Stimulated activated naive B cell treated with anti-CD40 and anti-IgM and Interleukin-4, amounts not matched to agents 10 μg/mL and 1 μg/mL and 100 μg/mL, for 72 hours (primary cell): ENCODE results near the gene ANP32B.
"Not testable (repeated sequence)": the region's sequence is repeated elsewhere in the genome, so short reads cannot be mapped to it uniquely, and the experiment has no call there.

ENCODE experiments used
- ATAC-seq, 2 donors: fragments of 150-1000 bp; cut with Tn5 transposase; replicated peaks; 2 replicates each; pipeline ENCODE4 v1.10.0; 2021; ENCODE audit warnings: moderate library complexity in 1 of 2
- DNase-seq: peaks from one replicate; pipeline ENCODE4 v3.0.0; 2021
- H3K27ac Mint-ChIP-seq: one replicate; pipeline ENCODE4 v1.8.0; 2022; ENCODE audit warnings: mild to moderate bottlenecking, mixed read lengths
- H3K27me3 Mint-ChIP-seq, 2 donors: one replicate each; pipeline ENCODE4 v1.8.0; 2022; ENCODE audit warnings: mixed read lengths in 2 of 2
- H3K36me3 Mint-ChIP-seq, 2 donors: one replicate each; pipeline ENCODE4 v1.8.0; 2022; ENCODE audit warnings: mixed read lengths in 2 of 2, mild to moderate bottlenecking in 1 of 2
- H3K4me1 Mint-ChIP-seq, 2 donors: one replicate each; pipeline ENCODE4 v1.8.0; 2022; ENCODE audit warnings: mixed read lengths in 2 of 2, mild to moderate bottlenecking in 1 of 2
- H3K4me3 Mint-ChIP-seq, 2 donors: one replicate each; pipeline ENCODE4 v1.8.0; 2022; ENCODE audit warnings: mild to moderate bottlenecking in 2 of 2, mixed read lengths in 2 of 2, moderate library complexity in 1 of 2
- H3K9me3 Mint-ChIP-seq, 2 donors: one replicate each; pipeline ENCODE4 v1.8.0; 2022; ENCODE audit warnings: mixed read lengths in 2 of 2, mild to moderate bottlenecking in 1 of 2

The ANP32B gene

DNA sequence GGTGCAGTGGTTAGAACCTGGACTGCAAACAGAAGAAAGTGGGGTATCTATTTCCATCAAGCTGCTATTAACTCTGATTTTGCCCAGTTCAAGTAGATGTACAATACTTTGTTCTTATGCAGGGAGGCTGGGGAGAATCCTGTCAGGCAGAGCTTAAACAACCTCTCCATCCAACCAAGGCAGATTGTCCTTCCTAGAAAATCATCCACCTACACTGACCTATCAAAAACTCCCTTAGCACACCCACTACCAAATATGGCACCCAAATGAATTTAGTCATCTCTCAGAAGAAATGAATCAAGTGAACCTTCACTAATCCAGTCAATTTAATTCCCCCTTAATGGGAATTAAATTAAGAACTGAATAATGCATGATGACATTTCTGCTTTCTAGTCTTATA is 26.8 kb upstream of the ANP32B start:
- DNase-seq (no peak), ATAC-seq (no peak)
- no peak overlapping the region for H3K4me3 Mint-ChIP-seq
- H3K36me3 Mint-ChIP-seq: no peaks in the 10 kb centered on the region
- H3K9me3 Mint-ChIP-seq: no peaks in the 10 kb centered on the region
- H3K4me1 Mint-ChIP-seq: no peaks in the 10 kb centered on the region
- no peak overlapping the region for H3K27ac Mint-ChIP-seq
- H3K27me3 Mint-ChIP-seq: peaks cover 0 to 4% of the 10 kb centered on the region in 2 donors

DNA sequence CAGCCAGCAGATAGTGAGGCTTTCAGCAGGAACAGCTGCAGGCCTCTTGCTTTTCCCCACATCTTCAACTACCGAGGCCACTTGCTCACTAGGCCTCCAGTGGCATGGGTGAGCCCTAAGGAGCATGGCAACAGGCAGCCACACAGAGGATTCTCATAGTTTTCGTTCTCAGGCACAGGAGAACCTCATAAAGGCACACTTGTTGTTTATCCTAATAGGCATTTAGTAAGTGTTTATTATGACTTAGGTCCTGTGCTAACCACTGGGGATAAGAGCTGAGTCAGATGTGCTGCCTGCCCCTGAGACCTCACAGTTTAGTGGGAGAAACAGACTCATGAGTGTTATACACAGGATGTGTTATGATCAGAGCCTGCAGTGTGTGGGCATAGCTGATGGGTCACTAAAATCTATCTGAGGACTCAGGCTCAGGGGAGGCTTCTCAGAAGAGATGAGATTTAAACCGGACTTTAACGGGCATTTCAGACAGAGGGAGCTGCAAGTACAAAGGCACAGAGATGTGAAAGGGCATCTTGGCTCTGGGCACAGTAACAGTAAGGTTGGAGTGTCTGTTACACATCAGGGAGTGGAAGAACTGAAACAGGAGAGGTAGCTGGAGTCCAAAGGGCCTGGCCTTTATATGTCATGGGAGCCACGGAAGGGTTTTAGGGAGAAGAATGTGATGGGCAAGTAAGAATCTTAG is 24.2 kb upstream of the ANP32B start:
- no peaks in the 10 kb centered on the region for H3K27me3 Mint-ChIP-seq
- H3K9me3 Mint-ChIP-seq: no peaks in the 10 kb centered on the region
- H3K4me3 Mint-ChIP-seq: no peak overlapping the region
- H3K36me3 Mint-ChIP-seq: no peaks in the 10 kb centered on the region
- ATAC-seq (no peak), DNase-seq (no peak)
- H3K27ac Mint-ChIP-seq: no peak overlapping the region
- H3K4me1 Mint-ChIP-seq: no peaks in the 10 kb centered on the region

DNA sequence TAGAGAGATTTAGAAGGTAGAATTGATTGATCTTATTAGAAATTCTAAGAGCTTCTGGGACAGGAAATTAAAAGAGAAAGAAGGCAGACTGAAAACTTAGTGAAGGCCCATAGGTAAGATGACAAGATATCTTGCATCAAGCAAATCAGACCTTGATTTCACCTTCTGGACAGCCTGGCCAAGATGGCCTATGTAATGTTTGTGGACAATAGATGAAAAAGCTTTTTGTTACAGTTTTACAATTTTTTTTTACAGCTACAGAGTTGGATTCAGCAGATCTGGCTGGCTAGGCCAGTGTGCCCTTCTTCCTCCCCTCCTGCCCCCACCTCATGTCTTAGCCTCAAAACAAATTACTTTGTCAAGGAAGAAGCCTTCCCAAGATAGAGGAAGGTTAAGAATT is 23.6 kb upstream of the ANP32B start:
- H3K9me3 Mint-ChIP-seq: no peaks in the 10 kb centered on the region
- no peak overlapping the region for H3K4me3 Mint-ChIP-seq
- ATAC-seq (no peak), DNase-seq (no peak)
- no peaks in the 10 kb centered on the region for H3K36me3 Mint-ChIP-seq
- H3K4me1 Mint-ChIP-seq: no peaks in the 10 kb centered on the region
- H3K27me3 Mint-ChIP-seq: peaks cover 0 to 4% of the 10 kb centered on the region in 2 donors
- no peak overlapping the region for H3K27ac Mint-ChIP-seq

DNA sequence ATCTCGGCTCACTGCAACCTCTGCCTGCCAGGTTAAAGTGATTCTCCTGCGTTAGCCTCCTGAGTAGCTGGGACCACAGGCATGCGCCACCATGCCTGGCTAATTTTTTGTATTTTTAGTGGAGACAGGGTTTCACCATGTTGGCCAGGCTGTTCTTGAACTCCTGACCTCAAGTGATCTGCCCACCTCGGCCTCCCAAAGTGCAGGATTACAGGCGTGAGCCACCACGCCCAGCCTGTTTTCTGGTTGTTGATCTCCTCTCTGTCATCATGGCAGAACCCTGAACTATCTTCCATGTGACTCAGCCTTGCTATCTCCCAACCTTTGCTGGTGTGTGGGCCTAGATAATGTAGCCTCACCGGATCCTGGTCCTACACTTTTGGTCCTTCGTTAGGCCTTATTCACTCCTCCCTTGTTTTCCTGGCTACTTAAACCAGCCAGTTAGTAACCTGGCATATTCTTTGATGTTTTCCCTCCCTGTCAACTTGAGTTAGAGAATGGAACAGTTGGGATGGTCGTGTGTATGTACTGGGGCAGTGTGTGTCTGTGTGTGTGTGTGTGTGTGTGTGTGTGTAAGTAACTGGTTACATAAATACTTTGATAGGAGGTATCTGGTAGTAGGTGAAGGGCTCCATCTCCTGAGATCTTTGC is 22.3 kb upstream of the ANP32B start:
- H3K4me1 Mint-ChIP-seq, H3K27me3 Mint-ChIP-seq, H3K9me3 Mint-ChIP-seq, H3K4me3 Mint-ChIP-seq, H3K36me3 Mint-ChIP-seq, H3K27ac Mint-ChIP-seq, DNase-seq, ATAC-seq: not testable (repeated sequence)

DNA sequence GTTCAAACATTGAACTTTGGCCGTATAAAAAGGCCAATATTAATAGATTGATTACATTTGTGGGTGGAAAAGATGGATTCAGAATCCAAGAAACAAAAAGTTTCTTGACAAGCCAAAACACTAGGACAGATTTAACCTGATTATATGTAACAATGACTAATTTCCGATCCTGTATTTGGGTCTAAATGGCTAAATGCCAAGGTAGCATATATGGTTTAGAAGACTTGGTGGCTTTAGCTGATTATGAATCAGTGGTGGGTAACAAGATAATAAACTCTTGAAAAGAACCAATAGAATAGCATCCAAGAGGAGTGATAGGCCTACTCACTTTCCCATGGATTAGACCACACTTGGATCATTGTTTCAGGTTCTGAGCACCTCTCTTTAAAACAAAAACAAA is 21.8 kb upstream of the ANP32B start:
- H3K27ac Mint-ChIP-seq: no peak overlapping the region
- H3K4me1 Mint-ChIP-seq: no peaks in the 10 kb centered on the region
- H3K4me3 Mint-ChIP-seq: no peak overlapping the region
- peaks cover 0 to 4% of the 10 kb centered on the region in 2 donors for H3K27me3 Mint-ChIP-seq
- no peak for ATAC-seq
- H3K36me3 Mint-ChIP-seq: no peaks in the 10 kb centered on the region
- DNase-seq: no peak
- H3K9me3 Mint-ChIP-seq: no peaks in the 10 kb centered on the region

DNA sequence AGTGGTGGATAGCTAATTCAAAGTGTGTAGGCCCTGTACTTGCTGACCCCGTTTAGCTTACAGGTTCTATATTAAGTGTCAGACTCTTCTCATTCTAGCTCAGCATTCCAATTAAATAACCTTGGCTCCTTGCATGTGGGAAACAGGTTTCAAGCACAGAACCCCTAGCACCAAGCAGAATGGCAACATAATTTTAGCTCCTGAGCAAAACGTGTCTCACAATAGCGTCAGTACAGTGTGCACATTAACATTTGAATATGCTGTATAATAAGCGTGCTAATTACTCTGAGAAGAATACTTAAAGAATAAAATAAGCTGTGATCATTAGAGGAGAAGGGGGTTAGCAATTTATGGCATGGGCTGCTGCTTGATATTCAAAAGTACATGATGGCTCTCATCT is 21.0 kb upstream of the ANP32B start:
- H3K9me3 Mint-ChIP-seq: no peaks in the 10 kb centered on the region
- H3K36me3 Mint-ChIP-seq: no peaks in the 10 kb centered on the region
- H3K27ac Mint-ChIP-seq: no peak overlapping the region
- no peak overlapping the region for H3K4me3 Mint-ChIP-seq
- H3K27me3 Mint-ChIP-seq: peaks cover 0 to 4% of the 10 kb centered on the region in 2 donors
- DNase-seq: no peak
- H3K4me1 Mint-ChIP-seq: no peaks in the 10 kb centered on the region
- no peak for ATAC-seq

DNA sequence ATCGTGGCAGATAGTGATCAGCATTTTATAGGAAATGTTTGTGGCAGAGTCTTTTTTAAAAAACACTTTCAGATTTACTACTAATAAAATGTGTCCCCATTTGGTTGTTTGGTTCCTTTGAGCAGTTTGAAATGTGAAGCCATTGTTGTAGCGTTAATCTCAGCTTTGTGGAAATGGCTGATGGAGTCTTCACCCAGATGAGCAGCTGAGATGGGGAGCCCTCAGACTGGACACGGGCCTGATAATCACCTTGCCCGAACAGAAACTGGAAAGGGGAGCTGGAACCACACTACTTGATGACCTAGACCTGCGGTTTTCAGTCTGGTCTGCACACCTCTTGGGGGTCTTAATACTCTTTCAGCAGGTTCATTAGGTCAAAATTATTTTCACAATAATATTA is 20.6 kb upstream of the ANP32B start:
- Mint-ChIP-seq H3K4me1 (no peaks in the 10 kb centered on the region), H3K27ac (no peak overlapping the region), H3K27me3 (peaks cover 0 to 4% of the 10 kb centered on the region in 2 donors), H3K4me3 (no peak overlapping the region), H3K9me3 (no peaks in the 10 kb centered on the region), H3K36me3 (no peaks in the 10 kb centered on the region)
- no peak for ATAC-seq
- DNase-seq: no peak

DNA sequence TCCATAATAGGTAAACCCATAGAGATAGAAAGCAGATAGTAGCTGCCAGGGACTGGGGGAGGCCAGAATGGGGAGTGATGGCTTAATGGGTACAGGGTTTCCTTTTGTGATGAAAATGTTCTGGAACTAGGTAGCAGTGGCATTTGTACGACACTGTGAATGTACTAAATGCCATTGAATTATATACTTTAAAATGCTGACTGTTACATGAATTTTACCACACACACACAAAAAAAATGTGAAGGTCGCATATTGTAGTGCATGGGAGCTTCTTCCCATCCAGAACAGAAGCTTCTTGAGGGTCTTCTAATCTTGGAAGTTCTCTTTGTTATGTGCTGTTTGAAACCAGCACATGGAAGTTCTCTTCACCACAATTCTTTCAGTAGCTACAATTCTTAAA is 19.9 kb upstream of the ANP32B start:
- H3K27me3 Mint-ChIP-seq: peaks cover 0 to 4% of the 10 kb centered on the region in 2 donors

DNA sequence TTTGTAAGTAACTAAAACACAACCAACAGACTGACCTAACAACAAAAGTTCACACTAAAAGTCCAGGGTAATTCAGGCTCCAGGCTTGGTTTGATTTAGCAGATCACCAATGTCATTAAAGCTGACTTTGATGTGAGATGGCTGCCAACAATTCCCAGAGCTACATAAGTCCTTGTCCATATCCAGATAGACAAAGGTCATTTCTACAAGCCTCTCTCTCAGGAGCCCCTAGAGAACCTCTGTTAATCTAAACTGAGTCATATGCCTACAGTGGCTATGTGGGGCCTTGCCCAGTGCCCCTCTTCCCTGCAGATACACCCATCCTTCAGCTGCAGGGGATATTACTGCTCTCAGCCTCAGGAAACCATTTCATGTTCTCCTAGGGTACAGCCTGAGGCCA is 18.2 kb upstream of the ANP32B start:
- Mint-ChIP-seq H3K4me3 (no peak overlapping the region), H3K27ac (no peak overlapping the region), H3K27me3 (peaks cover 0 to 4% of the 10 kb centered on the region in 2 donors), H3K9me3 (no peaks in the 10 kb centered on the region), H3K4me1 (no peaks in the 10 kb centered on the region), H3K36me3 (no peaks in the 10 kb centered on the region)
- no peak for ATAC-seq
- DNase-seq: no peak

More for the DNA sequence above, 19.9 kb upstream of the ANP32B start:
- H3K9me3 Mint-ChIP-seq: no peaks in the 10 kb centered on the region
- ATAC-seq (no peak), DNase-seq (no peak)
- H3K36me3 Mint-ChIP-seq: no peaks in the 10 kb centered on the region
- H3K27ac Mint-ChIP-seq: no peak overlapping the region
- H3K4me1 Mint-ChIP-seq: no peaks in the 10 kb centered on the region
- H3K4me3 Mint-ChIP-seq: no peak overlapping the region

DNA sequence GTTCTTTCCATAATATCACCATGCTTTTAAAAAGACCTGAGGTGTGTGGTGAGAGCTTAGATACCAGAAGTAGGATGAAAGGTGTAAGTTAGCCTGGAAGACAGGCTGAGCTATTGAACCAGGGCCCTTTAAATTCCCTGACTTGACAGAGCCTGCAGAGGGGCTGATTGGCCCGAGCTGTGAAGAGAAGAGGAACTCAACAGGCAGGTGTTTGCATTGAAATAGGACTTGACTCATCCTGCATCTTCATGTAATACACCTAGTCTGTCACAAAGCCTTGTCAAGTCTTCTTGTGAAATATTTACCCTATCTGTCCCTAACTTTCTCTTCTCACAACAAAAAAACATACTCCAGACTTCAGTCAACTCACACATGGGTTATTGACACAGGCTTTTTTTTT is 16.6 kb upstream of the ANP32B start:
- Mint-ChIP-seq H3K9me3 (no peaks in the 10 kb centered on the region), H3K4me3 (no peak overlapping the region), H3K4me1 (no peaks in the 10 kb centered on the region), H3K36me3 (no peaks in the 10 kb centered on the region), H3K27ac (no peak overlapping the region), H3K27me3 (peaks cover 0 to 4% of the 10 kb centered on the region in 2 donors)
- DNase-seq (no peak), ATAC-seq (peak in 1 of 2 donors; percentile 44)

DNA sequence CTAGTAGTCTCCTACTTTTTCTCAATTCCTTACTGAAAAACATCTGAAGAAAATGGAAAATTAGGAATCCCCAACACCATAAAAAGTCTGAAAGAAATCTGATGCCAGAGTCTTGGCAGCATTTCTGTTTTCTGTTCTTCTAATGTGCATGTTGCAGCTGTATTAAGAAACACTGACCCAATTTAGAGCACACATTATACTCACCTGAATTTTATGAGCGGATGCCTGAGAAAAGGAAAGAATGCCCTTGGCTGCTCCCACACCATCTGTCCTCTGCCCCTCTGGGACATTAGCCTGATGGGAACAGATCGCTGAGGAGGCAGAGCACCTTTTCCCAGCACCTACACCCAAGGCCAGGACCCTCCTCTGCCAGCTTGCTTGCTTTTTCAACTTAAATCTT is 14.1 kb upstream of the ANP32B start:
- ATAC-seq: no peak
- no peak overlapping the region for H3K27ac Mint-ChIP-seq
- no peak for DNase-seq
- H3K9me3 Mint-ChIP-seq: no peaks in the 10 kb centered on the region
- no peaks in the 10 kb centered on the region for H3K4me1 Mint-ChIP-seq
- no peak overlapping the region for H3K4me3 Mint-ChIP-seq
- H3K27me3 Mint-ChIP-seq: peaks cover 0 to 8% of the 10 kb centered on the region in 2 donors
- no peaks in the 10 kb centered on the region for H3K36me3 Mint-ChIP-seq

DNA sequence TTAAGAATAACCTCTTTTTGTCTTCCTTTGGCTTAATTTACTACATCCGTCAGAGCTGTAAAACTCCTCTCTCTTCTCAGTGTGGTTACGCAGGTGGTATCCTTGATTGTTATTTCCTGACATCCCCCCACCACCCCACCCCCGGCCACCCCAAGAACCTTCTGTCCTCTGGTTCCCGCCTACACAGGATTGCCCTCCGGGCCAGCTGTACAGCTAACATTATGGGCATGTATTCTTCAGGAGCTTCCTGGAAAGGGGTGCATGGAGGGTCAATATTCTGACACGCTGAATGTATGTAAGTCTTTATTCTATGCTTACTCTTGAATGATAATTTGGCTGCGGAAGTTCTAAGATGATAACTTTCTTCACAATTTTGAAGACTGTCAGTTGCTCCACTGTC is 13.0 kb upstream of the ANP32B start:
- peaks cover under 1 to 2% of the 10 kb centered on the region in 2 donors for H3K36me3 Mint-ChIP-seq
- H3K27me3 Mint-ChIP-seq: peaks cover 0 to 4% of the 10 kb centered on the region in 2 donors
- peaks cover 0 to under 1% of the 10 kb centered on the region in 2 donors for H3K9me3 Mint-ChIP-seq

DNA sequence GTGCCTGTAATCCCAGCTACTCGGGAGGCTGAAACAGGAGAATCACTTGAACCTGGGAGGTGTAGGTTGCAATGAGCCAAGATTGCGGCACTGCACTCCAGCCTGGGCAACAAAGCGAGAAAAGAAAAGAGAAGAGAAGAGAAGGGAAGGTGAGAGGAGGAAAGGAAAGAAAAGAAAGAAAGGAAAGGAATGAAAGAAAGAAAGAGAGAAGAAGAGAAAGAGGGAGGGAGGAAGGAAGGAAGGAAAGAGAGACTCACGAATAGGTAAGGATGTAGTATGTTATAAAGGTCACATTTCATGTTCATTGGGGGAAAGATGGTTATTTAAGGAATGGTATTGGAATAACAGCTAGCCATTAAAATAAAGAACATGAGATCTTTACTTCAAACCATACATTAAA is 10.4 kb upstream of the ANP32B start:
- Mint-ChIP-seq H3K9me3 (peaks cover 0 to 1% of the 10 kb centered on the region in 2 donors), H3K36me3 (peaks cover 2 to 4% of the 10 kb centered on the region in 2 donors), H3K4me1 (no peaks in the 10 kb centered on the region), H3K27ac (no peak overlapping the region), H3K4me3 (no peak overlapping the region), H3K27me3 (peaks cover 0 to 4% of the 10 kb centered on the region in 2 donors)
- DNase-seq: no peak
- no peak for ATAC-seq

More for the DNA sequence above, 13.0 kb upstream of the ANP32B start:
- Mint-ChIP-seq H3K4me1 (no peaks in the 10 kb centered on the region), H3K27ac (no peak overlapping the region), H3K4me3 (no peak overlapping the region)
- DNase-seq (no peak), ATAC-seq (no peak)

DNA sequence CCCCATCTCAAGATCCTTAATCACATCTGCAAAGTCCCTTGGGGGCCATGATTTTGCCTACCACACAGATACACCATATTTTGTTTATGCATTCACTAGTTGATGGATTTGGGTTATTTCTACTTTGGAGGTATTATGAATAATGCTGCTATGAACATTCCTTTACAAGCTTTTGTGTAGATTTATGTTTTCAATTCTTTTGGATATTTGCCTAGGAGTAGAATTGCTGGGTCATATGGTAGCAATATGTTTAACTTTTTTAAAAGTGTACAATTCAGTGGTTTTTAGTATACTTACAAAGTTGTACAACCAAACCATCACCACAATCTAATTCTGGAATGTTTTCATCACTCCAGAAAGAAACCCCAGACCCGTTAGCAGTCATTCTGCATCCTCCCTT is 7.8 kb upstream of the ANP32B start:
- Mint-ChIP-seq H3K4me3 (no peak overlapping the region), H3K27ac (no peak overlapping the region), H3K36me3 (peaks cover 2 to 4% of the 10 kb centered on the region in 2 donors), H3K4me1 (peaks cover 0 to 2% of the 10 kb centered on the region in 2 donors), H3K9me3 (peaks cover 0 to 1% of the 10 kb centered on the region in 2 donors), H3K27me3 (peaks cover 0 to 4% of the 10 kb centered on the region in 2 donors)
- ATAC-seq (no peak), DNase-seq (no peak)

DNA sequence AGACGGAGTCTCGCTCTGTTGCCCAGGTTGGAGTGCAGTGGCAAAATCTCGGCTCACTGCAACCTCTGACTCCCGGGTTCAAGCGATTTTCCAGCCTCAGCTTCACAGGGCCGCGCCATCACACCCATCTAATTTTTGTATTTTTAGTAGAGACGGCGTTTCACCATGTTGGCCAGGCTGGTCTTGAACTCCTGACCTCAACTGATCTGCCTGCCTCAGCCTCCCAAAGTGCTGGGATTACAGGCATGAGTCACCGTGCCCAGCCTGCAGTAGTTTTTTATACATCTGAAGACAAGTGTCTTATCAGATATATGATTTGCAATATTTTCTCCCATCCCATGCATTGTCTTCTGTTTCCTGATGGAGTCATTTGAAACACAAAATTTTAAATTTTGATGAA is 6.5 kb upstream of the ANP32B start:
- H3K9me3 Mint-ChIP-seq, H3K4me1 Mint-ChIP-seq, DNase-seq, H3K27ac Mint-ChIP-seq, H3K36me3 Mint-ChIP-seq, ATAC-seq, H3K27me3 Mint-ChIP-seq, H3K4me3 Mint-ChIP-seq: not testable (repeated sequence)
